ENCODE data around the gene FOXRED1. TPM values are rescaled to one million over a fixed set of nuclear protein-coding genes. Genes with fewer than 3 reads are reported as not detected.

FOXRED1 gene
- total and polyA plus RNA-seq, 9 of the 15 experiments (the other 6 are each of a cell fraction or from before 2014, with no cell fraction given) = 14.1 to 94.4 (median 53.1) TPM

GRCh38 chr11:126303623-126304456 lies 34.9 kb downstream of the FOXRED1 start, which contains the start of gene DCPS (continued):
- TF ChIP-seq, protein P1, sequence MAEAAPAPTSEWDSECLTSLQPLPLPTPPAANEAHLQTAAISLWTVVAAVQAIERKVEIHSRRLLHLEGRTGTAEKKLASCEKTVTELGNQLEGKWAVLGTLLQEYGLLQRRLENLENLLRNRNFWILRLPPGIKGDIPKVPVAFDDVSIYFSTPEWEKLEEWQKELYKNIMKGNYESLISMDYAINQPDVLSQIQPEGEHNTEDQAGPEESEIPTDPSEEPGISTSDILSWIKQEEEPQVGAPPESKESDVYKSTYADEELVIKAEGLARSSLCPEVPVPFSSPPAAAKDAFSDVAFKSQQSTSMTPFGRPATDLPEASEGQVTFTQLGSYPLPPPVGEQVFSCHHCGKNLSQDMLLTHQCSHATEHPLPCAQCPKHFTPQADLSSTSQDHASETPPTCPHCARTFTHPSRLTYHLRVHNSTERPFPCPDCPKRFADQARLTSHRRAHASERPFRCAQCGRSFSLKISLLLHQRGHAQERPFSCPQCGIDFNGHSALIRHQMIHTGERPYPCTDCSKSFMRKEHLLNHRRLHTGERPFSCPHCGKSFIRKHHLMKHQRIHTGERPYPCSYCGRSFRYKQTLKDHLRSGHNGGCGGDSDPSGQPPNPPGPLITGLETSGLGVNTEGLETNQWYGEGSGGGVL (CRISPR knock-in tag; IDR thresholded peaks at IDR 0.05) = no peak
- peak in 1 of 2 experiments; percentile 23; a peak in 1 of 4 replicates for TF ChIP-seq SIN3A (IDR thresholded peaks at IDR 0.05; ENCODE audit: borderline replicate concordance in 2 of 2, control insufficient read depth in 1 of 2, low read depth in 2 of 2, low read length in 2 of 2)
- no peak for TF ChIP-seq ZNF134 (CRISPR knock-in tag; conservative IDR thresholded peaks at IDR 0.05)
- TF ChIP-seq HINFP (tag; conservative IDR thresholded peaks at IDR 0.05; ENCODE audit: low read depth) = no peak
- TF ChIP-seq ZEB2 (IDR thresholded peaks at IDR 0.05) = no peak
- TF ChIP-seq ZNF384 (IDR thresholded peaks at IDR 0.05; ENCODE audit: low read depth, low read length) = peak; percentile 92
- TF ChIP-seq, protein P2, sequence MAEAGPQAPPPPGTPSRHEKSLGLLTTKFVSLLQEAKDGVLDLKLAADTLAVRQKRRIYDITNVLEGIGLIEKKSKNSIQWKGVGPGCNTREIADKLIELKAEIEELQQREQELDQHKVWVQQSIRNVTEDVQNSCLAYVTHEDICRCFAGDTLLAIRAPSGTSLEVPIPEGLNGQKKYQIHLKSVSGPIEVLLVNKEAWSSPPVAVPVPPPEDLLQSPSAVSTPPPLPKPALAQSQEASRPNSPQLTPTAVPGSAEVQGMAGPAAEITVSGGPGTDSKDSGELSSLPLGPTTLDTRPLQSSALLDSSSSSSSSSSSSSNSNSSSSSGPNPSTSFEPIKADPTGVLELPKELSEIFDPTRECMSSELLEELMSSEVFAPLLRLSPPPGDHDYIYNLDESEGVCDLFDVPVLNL (CRISPR knock-in tag; IDR thresholded peaks at IDR 0.05; ENCODE audit: low read depth) = no peak
- TF ChIP-seq TCFL5 (CRISPR knock-in tag; conservative IDR thresholded peaks at IDR 0.05) = no peak
- no peak for TF ChIP-seq ZBTB26 (CRISPR knock-in tag; IDR thresholded peaks at IDR 0.05)
- TF ChIP-seq, protein P3, sequence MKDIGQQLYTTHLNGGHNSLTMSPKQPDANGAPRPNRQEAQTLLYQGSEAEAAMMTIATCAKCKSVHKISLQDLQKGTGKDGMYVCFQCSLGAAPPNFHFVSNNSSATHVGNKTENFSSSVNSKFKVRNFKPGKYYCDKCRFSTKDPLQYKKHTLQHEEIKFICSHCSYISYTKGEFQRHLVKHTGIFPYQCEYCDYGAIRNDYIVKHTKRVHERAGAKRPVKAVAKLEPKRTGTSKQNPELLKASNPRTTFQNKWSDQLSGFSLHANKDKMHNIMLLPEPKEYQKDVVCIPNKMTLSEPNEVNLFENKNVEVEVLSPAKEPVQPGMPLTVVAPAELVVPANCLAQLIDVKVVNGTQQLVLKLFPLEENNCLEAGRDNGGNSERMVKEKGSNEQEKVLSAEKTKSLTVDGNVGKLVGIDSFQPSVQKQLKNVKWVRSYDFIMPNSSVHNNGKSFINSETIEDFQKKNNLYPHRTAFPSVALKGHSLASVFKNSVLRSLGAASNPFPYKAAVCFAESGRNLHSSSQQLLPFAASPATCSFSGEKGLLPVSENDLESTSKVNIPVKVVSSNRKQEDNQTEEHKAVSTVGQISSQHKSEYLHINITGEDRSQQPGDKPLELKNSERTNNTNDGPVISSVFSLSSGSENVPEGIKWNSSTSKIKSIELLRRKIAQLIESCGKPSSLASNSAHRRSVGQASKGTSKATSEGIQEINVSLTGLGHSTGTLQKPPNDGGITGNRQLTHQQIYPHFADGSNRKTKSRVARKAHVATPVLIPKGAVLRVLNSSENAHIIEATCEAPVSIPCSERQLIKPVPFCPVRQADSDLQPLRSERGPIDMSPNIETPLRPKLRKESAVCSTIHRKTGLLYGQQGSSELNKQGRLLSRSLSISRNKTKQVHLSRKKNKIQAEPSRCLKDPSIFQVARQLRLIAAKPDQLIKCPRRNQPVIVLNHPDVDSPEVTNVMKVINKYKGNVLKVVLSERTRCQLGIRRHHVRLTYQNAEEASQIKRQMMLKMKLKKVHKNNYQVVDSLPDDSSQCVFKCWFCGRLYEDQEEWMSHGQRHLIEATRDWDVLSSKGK (CRISPR knock-in tag; IDR thresholded peaks at IDR 0.05) = no peak
- no peak for TF ChIP-seq ZNF444 (CRISPR knock-in tag; IDR thresholded peaks at IDR 0.05)
- no peak for TF ChIP-seq FOXA1 (IDR thresholded peaks at IDR 0.05; ENCODE audit: borderline replicate concordance)
- TF ChIP-seq, protein P4, sequence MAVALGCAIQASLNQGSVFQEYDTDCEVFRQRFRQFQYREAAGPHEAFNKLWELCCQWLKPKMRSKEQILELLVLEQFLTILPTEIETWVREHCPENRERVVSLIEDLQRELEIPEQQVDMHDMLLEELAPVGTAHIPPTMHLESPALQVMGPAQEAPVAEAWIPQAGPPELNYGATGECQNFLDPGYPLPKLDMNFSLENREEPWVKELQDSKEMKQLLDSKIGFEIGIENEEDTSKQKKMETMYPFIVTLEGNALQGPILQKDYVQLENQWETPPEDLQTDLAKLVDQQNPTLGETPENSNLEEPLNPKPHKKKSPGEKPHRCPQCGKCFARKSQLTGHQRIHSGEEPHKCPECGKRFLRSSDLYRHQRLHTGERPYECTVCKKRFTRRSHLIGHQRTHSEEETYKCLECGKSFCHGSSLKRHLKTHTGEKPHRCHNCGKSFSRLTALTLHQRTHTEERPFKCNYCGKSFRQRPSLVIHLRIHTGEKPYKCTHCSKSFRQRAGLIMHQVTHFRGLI (CRISPR knock-in tag; IDR thresholded peaks at IDR 0.05) = no peak
- no peak for TF ChIP-seq ZNF408 (CRISPR knock-in tag; IDR thresholded peaks at IDR 0.05; ENCODE audit: low read depth)

Data from K562 (cell line).